ENCODE measurements around the gene HES7. TPM values are rescaled to one million over a fixed set of nuclear protein-coding genes. Genes with fewer than 3 reads are reported as not detected.

Gene HES7
- total and polyA plus RNA-seq, 9 of the 15 experiments (the other 6 are each of a cell fraction or from before 2014, with no cell fraction given): 0.03 to 1.7 (median 0.14) TPM; not detected in 1

- TF ChIP-seq NFE2 (IDR thresholded peaks at IDR 0.05; ENCODE audit: low read depth) (0 out of 2 replicates have a peak, but pooled peaks have one; percentile 15), NRF1 (conservative IDR thresholded peaks at IDR 0.05 in 1 of 2, IDR thresholded peaks at IDR 0.05 in 1 of 2) (peak; percentile 61 to 67), ATF7 (IDR thresholded peaks at IDR 0.05) (peak; percentile 85), KAT8 (IDR thresholded peaks at IDR 0.05; ENCODE audit: low read depth) (no peak), CCNT2 (IDR thresholded peaks at IDR 0.05; ENCODE audit: borderline replicate concordance, extremely low read depth, insufficient read length, low read depth, low read length) (peak; percentile 85), CTCF (IDR thresholded peaks at IDR 0.05 in 2 of 3, conservative IDR thresholded peaks at IDR 0.05 in 1 of 3; ENCODE audit: insufficient read depth in 2 of 3, low read depth in 1 of 3, low read length in 3 of 3) (no peak), KDM5B (IDR thresholded peaks at IDR 0.05; ENCODE audit: insufficient replicate concordance, low read depth, low read length) (no peak), ZNF146 (CRISPR knock-in tag; IDR thresholded peaks at IDR 0.05; ENCODE audit: unreplicated experiment) (no peak), ZBTB1 (CRISPR knock-in tag; IDR thresholded peaks at IDR 0.05; ENCODE audit: borderline replicate concordance, low read depth) (no peak), HDAC1 (IDR thresholded peaks at IDR 0.05) (peak in 1 of 2 experiments; percentile 40; a peak in 1 of 4 replicates), ZNF699 (CRISPR knock-in tag; IDR thresholded peaks at IDR 0.05; ENCODE audit: insufficient replicate concordance) (no peak), ZNF165 (CRISPR knock-in tag; IDR thresholded peaks at IDR 0.05; ENCODE audit: borderline replicate concordance) (no peak), EP300 (IDR thresholded peaks at IDR 0.05; ENCODE audit: low read length) (no peak; the same call in 1 of the 2 replicates), BRD4 (IDR thresholded peaks at IDR 0.05) (no peak)
- TF ChIP-seq, protein P1, sequence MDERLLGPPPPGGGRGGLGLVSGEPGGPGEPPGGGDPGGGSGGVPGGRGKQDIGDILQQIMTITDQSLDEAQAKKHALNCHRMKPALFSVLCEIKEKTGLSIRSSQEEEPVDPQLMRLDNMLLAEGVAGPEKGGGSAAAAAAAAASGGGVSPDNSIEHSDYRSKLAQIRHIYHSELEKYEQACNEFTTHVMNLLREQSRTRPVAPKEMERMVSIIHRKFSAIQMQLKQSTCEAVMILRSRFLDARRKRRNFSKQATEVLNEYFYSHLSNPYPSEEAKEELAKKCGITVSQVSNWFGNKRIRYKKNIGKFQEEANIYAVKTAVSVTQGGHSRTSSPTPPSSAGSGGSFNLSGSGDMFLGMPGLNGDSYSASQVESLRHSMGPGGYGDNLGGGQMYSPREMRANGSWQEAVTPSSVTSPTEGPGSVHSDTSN (CRISPR knock-in tag; IDR thresholded peaks at IDR 0.05; ENCODE audit: low read depth): no peak
- TF ChIP-seq, protein P1 (tag; conservative IDR thresholded peaks at IDR 0.05; ENCODE audit: low read depth): no peak
- TF ChIP-seq, protein P2, sequence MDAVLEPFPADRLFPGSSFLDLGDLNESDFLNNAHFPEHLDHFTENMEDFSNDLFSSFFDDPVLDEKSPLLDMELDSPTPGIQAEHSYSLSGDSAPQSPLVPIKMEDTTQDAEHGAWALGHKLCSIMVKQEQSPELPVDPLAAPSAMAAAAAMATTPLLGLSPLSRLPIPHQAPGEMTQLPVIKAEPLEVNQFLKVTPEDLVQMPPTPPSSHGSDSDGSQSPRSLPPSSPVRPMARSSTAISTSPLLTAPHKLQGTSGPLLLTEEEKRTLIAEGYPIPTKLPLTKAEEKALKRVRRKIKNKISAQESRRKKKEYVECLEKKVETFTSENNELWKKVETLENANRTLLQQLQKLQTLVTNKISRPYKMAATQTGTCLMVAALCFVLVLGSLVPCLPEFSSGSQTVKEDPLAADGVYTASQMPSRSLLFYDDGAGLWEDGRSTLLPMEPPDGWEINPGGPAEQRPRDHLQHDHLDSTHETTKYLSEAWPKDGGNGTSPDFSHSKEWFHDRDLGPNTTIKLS (IDR thresholded peaks at IDR 0.05; ENCODE audit: borderline replicate concordance, low read depth): no peak
- TF ChIP-seq, protein P3, sequence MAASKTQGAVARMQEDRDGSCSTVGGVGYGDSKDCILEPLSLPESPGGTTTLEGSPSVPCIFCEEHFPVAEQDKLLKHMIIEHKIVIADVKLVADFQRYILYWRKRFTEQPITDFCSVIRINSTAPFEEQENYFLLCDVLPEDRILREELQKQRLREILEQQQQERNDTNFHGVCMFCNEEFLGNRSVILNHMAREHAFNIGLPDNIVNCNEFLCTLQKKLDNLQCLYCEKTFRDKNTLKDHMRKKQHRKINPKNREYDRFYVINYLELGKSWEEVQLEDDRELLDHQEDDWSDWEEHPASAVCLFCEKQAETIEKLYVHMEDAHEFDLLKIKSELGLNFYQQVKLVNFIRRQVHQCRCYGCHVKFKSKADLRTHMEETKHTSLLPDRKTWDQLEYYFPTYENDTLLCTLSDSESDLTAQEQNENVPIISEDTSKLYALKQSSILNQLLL (CRISPR knock-in tag; IDR thresholded peaks at IDR 0.05; ENCODE audit: borderline replicate concordance): no peak
- TF ChIP-seq, protein P4, sequence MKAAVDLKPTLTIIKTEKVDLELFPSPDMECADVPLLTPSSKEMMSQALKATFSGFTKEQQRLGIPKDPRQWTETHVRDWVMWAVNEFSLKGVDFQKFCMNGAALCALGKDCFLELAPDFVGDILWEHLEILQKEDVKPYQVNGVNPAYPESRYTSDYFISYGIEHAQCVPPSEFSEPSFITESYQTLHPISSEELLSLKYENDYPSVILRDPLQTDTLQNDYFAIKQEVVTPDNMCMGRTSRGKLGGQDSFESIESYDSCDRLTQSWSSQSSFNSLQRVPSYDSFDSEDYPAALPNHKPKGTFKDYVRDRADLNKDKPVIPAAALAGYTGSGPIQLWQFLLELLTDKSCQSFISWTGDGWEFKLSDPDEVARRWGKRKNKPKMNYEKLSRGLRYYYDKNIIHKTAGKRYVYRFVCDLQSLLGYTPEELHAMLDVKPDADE (conservative IDR thresholded peaks at IDR 0.05; ENCODE audit: control insufficient read depth, low read depth, low read length): no peak; the same call in 1 of the 2 replicates
These were observed 30.2 kb upstream of the HES7 start (continued) for GRCh38 chr17:8153957-8154607.

All from K562 (cell line).